CD14-positive monocyte (primary cell): ENCODE data around the gene NMU. TPM values are rescaled to one million over a fixed set of nuclear protein-coding genes. Genes with fewer than 3 reads are reported as not detected.

Experiments
- DNase-seq, 3 donors: peaks; one replicate each; pipeline ENCODE4 v3.0.0-alpha.2; 2011 to 2022
- H2AFZ ChIP-seq: 2 replicates; pipeline ENCODE4 v1.6.0; 2012; ENCODE audit warnings: mild to moderate bottlenecking, low read depth, low read length, inconsistent platforms; ENCODE audit not compliant: insufficient read depth, poor library complexity, severe bottlenecking
- H3K27ac ChIP-seq, 2 donors: 1 replicate in 1 of 2; 2 replicates in 1 of 2; pipeline ENCODE4 v1.5.1; 2012 to 2013; ENCODE audit warnings: low read length in 2 of 2, control low read depth in 1 of 2, inconsistent platforms in 1 of 2, low read depth in 1 of 2, mild to moderate bottlenecking in 1 of 2
- H3K27me3 ChIP-seq, 2 donors: one replicate each; pipeline versions ENCODE4 v1.6.0 to v1.6.1; 2011 to 2013; ENCODE audit warnings: low read length in 2 of 2; ENCODE audit not compliant: control insufficient read depth in 2 of 2, insufficient read depth in 2 of 2
- H3K36me3 ChIP-seq, 2 donors: replicated peaks in 1 of 2; 1 replicate in 1 of 2; 2 replicates in 1 of 2; pipeline versions ENCODE4 v1.5.1 to v1.6.1; 2012 to 2013; ENCODE audit warnings: low read length in 2 of 2, control low read depth in 1 of 2, inconsistent platforms in 1 of 2, mild to moderate bottlenecking in 1 of 2; ENCODE audit not compliant: insufficient read depth in 2 of 2, control insufficient read depth in 1 of 2
- H3K4me1 ChIP-seq, 2 donors: 1 replicate in 1 of 2; 2 replicates in 1 of 2; pipeline versions ENCODE4 v1.5.1 to v1.6.1; 2012 to 2013; ENCODE audit warnings: low read length in 2 of 2, control low read depth in 1 of 2, inconsistent platforms in 1 of 2, mild to moderate bottlenecking in 1 of 2, moderate library complexity in 1 of 2; ENCODE audit not compliant: insufficient read depth in 2 of 2, control insufficient read depth in 1 of 2
- H3K4me2 ChIP-seq: replicated peaks from 2 replicates; pipeline ENCODE3; 2012; ENCODE audit warnings: low read length, moderate library complexity, mild to moderate bottlenecking; ENCODE audit not compliant: poor library complexity, severe bottlenecking; ENCODE audit errors: extremely low read depth
- H3K4me3 ChIP-seq, 3 experiments: fragments of 200-600 bp in 1 of 3; sonication (generic) in 1 of 3; replicated peaks in 1 of 3; 1 replicate in 2 of 3; 2 replicates in 1 of 3; pipeline ENCODE4 v1.5.1; 2011 to 2013; ENCODE audit warnings: low read length in 3 of 3, mild to moderate bottlenecking in 3 of 3, control low read depth in 2 of 3, low read depth in 2 of 3, inconsistent platforms in 1 of 3, moderate library complexity in 1 of 3
- H3K79me2 ChIP-seq: 2 replicates; pipeline ENCODE4 v1.6.0; 2012; ENCODE audit warnings: mild to moderate bottlenecking, control low read depth, inconsistent platforms, low read length, moderate library complexity; ENCODE audit not compliant: insufficient read depth
- H3K9ac ChIP-seq: 2 replicates; pipeline ENCODE4 v1.6.0; 2017; ENCODE audit warnings: low read length, mild to moderate bottlenecking; ENCODE audit not compliant: insufficient read depth, poor library complexity, severe bottlenecking
- H3K9me3 ChIP-seq, 2 donors: replicated peaks in 1 of 2; 1 replicate in 1 of 2; 2 replicates in 1 of 2; pipeline versions ENCODE4 v1.5.1 to v1.6.1; 2012 to 2013; ENCODE audit warnings: low read length in 2 of 2, control low read depth in 1 of 2; ENCODE audit not compliant: control insufficient read depth in 1 of 2, insufficient read depth in 1 of 2
- H4K20me1 ChIP-seq: 2 replicates; pipeline ENCODE4 v1.6.0; 2012; ENCODE audit warnings: mild to moderate bottlenecking, low read length, control low read depth, moderate library complexity; ENCODE audit not compliant: insufficient read depth
- H3K27ac Mint-ChIP-seq, 7 donors: one replicate each; pipeline ENCODE4 v1.8.0; 2020; ENCODE audit warnings: mild to moderate bottlenecking in 7 of 7, mixed read lengths in 7 of 7, moderate library complexity in 6 of 7, inconsistent platforms in 2 of 7
- H3K27me3 Mint-ChIP-seq, 3 donors: one replicate each; pipeline ENCODE4 v1.8.0; 2021 to 2022; ENCODE audit warnings: low read depth in 3 of 3, mild to moderate bottlenecking in 3 of 3, mixed read lengths in 3 of 3, moderate library complexity in 3 of 3, inconsistent platforms in 1 of 3
- H3K36me3 Mint-ChIP-seq, 2 donors: one replicate each; pipeline ENCODE4 v1.8.0; 2020; ENCODE audit warnings: mixed read lengths in 2 of 2, inconsistent platforms in 1 of 2, mild to moderate bottlenecking in 1 of 2
- H3K4me1 Mint-ChIP-seq: one replicate; pipeline ENCODE4 v1.8.0; 2020; ENCODE audit warnings: mild to moderate bottlenecking, mixed read lengths
- H3K4me3 Mint-ChIP-seq, 2 donors: one replicate each; pipeline ENCODE4 v1.8.0; 2020; ENCODE audit warnings: mild to moderate bottlenecking in 2 of 2, mixed read lengths in 2 of 2, moderate library complexity in 1 of 2
- H3K9me3 Mint-ChIP-seq, 7 donors: one replicate each; pipeline ENCODE4 v1.8.0; 2020 to 2022; ENCODE audit warnings: mixed read lengths in 7 of 7, mild to moderate bottlenecking in 6 of 7, moderate library complexity in 6 of 7, inconsistent platforms in 2 of 7
- WGBS: methylation state at CpG from one replicate; pipeline ENCODE4 v1.1.5; 2013; ENCODE audit warnings: missing lambda C conversion rate; ENCODE audit not compliant: insufficient coverage; 5-methylcytosine and 5-hydroxymethylcytosine counted together
- intact Hi-C, 2 donors: fragments of 100-400 bp; cut with micrococcal nuclease; formaldehyde crosslinking; loops; one replicate each; pipeline versions ENCODE4 v1.15.0 to v1.15.1; 2023
- polyA plus RNA-seq, 3 donors: library from polyadenylated mRNA; depleted of rRNA in 1 of 3; unstranded in 2 of 3; stranded (reverse) in 1 of 3; fragments of 300-500 nt in 2 of 3; fragments of >200 nt in 1 of 3; fragmentation: Illumina TruSeq in 2 of 3; gene quantifications; 1 replicate in 2 of 3; 2 replicates in 1 of 3; pipeline ENCODE4 v1.2.3, GENCODE V29; 2012 to 2021
- TF ChIP-seq, protein P1 (sequence below): fragments of 200-600 bp; IDR thresholded peaks from one replicate; pipeline ENCODE4 v1.8.0; 2022; ENCODE audit warnings: antibody characterized with exemption, mild to moderate bottlenecking

The NMU gene
- polyA plus RNA-seq, 3 donors: not detected

DNA sequence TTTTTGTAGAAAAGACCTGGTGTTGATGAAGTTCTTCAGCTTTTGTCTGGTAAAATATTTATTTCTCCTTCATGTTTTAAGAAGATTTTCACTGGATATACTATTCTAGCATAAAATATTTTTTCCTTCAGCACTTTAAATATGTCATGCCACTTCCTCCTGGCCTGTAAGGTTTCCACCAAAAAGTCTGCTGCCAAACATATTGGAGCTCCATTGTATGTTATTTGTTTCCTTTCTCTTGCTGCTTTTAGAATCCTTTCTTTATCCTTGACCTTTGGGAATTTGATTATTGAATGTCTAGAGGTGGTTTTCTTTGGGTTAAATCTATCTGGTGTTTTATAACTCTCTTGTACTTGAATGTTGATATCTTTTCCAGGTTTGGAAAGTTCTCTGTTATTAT, 35.6 kb upstream of the NMU start:
- TF ChIP-seq, protein P1, sequence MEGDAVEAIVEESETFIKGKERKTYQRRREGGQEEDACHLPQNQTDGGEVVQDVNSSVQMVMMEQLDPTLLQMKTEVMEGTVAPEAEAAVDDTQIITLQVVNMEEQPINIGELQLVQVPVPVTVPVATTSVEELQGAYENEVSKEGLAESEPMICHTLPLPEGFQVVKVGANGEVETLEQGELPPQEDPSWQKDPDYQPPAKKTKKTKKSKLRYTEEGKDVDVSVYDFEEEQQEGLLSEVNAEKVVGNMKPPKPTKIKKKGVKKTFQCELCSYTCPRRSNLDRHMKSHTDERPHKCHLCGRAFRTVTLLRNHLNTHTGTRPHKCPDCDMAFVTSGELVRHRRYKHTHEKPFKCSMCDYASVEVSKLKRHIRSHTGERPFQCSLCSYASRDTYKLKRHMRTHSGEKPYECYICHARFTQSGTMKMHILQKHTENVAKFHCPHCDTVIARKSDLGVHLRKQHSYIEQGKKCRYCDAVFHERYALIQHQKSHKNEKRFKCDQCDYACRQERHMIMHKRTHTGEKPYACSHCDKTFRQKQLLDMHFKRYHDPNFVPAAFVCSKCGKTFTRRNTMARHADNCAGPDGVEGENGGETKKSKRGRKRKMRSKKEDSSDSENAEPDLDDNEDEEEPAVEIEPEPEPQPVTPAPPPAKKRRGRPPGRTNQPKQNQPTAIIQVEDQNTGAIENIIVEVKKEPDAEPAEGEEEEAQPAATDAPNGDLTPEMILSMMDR: no peak

GRCh38 chr4:55670695-55671094, 34.6 kb upstream of the NMU start:
- no peak overlapping the region for H3K4me3 Mint-ChIP-seq
- H3K27me3 Mint-ChIP-seq: peaks cover 1 to 4% (median 3%) of the 10 kb centered on the region in 3 donors
- TF ChIP-seq, protein P1: no peak
- H3K9me3 Mint-ChIP-seq: peaks cover 1 to 11% (median 8%) of the 10 kb centered on the region in 7 donors
- no peaks in the 10 kb centered on the region for H4K20me1 ChIP-seq
- WGBS: no CpG with 5 or more reads among the region's 2 CpGs
- H3K9ac ChIP-seq: no peak overlapping the region
- H3K4me2 ChIP-seq: no peak overlapping the region
- intact Hi-C loops: no loop called here
- no peaks in the 10 kb centered on the region for H3K79me2 ChIP-seq
- no peaks in the 10 kb centered on the region for H3K36me3 Mint-ChIP-seq
- no peak overlapping the region for H3K27ac Mint-ChIP-seq
- H2AFZ ChIP-seq: no peak overlapping the region
- peaks cover 0 to 3% of the 10 kb centered on the region in 2 donors for H3K27me3 ChIP-seq
- no peaks in the 10 kb centered on the region for H3K4me1 ChIP-seq
- H3K27ac ChIP-seq: no peak overlapping the region
- no peak overlapping the region for H3K4me3 ChIP-seq
- H3K4me1 Mint-ChIP-seq: no peaks in the 10 kb centered on the region
- H3K9me3 ChIP-seq: peaks cover 0 to 13% of the 10 kb centered on the region in 2 donors
- no peak for DNase-seq
- H3K36me3 ChIP-seq: no peaks in the 10 kb centered on the region

More for the DNA sequence above, 35.6 kb upstream of the NMU start:
- H3K36me3 Mint-ChIP-seq: no peaks in the 10 kb centered on the region
- Histone ChIP-seq H3K36me3 (no peaks in the 10 kb centered on the region), H3K9ac (no peak overlapping the region), H3K4me1 (no peaks in the 10 kb centered on the region), H3K79me2 (no peaks in the 10 kb centered on the region), H3K9me3 (peaks cover 0 to 13% of the 10 kb centered on the region in 2 donors), H3K4me3 (no peak overlapping the region), H3K27ac (no peak overlapping the region), H4K20me1 (no peaks in the 10 kb centered on the region), H3K27me3 (peaks cover 0 to 1% of the 10 kb centered on the region in 2 donors), H2AFZ (no peak overlapping the region), H3K4me2 (no peak overlapping the region)
- H3K9me3 Mint-ChIP-seq: peaks cover 1 to 11% (median 10%) of the 10 kb centered on the region in 7 donors
- H3K27ac Mint-ChIP-seq: no peak overlapping the region
- intact Hi-C loops: no loop called here
- no peak overlapping the region for H3K4me3 Mint-ChIP-seq
- H3K27me3 Mint-ChIP-seq: peaks cover 1 to 4% (median 2%) of the 10 kb centered on the region in 3 donors
- no peak for DNase-seq
- H3K4me1 Mint-ChIP-seq: no peaks in the 10 kb centered on the region
